ENCODE results near the gene REST.

REST gene

GRCh38 chr4:56979421-56980072 is 71.8 kb downstream of the REST start:
- no peak for DNase-seq

- DNase-seq, result no peak
These were observed 74.1 kb downstream of the REST start for GRCh38 chr4:56981795-56982201.

GRCh38 chr4:56986192-56986591 is 78.5 kb downstream of the REST start:
- no peak for DNase-seq

- no peak for DNase-seq
These were observed 79.3 kb downstream of the REST start for GRCh38 chr4:56986952-56987351.

GRCh38 chr4:56990109-56990905 is 82.6 kb downstream of the REST start:
- DNase-seq, result no peak

- peak; percentile 47 for DNase-seq
These were observed 87.8 kb downstream of the REST start for GRCh38 chr4:56995525-56995924.

GRCh38 chr4:56999751-57000150 is 92.1 kb downstream of the REST start:
- DNase-seq, result no peak

GRCh38 chr4:57013543-57014120 is 105.9 kb downstream of the REST start:
- DNase-seq, result no peak

Data from NCI-H1092 (cell line).